K562 (cell line): ENCODE measurements around the gene PLEKHN1. TPM values are rescaled to one million over a fixed set of nuclear protein-coding genes. Genes with fewer than 3 reads are reported as not detected.

Source experiments
- GTF2F1 ChIP-seq: IDR thresholded peaks from 2 replicates; pipeline ENCODE4 v1.6.1; 2011; ENCODE audit warnings: low read depth, low read length, improper control_type of control experiment
- HDAC3 ChIP-seq: fragments of 450-650 bp; IDR thresholded peaks from 2 replicates; pipeline ENCODE4 v1.6.1; 2018; ENCODE audit warnings: borderline replicate concordance, mild to moderate bottlenecking, moderate library complexity; ENCODE audit not compliant: partially characterized antibody
- HOXB6 ChIP-seq: fragments of 250-450 bp; sonication (Bioruptor Pico); IDR thresholded peaks from 2 replicates; pipeline ENCODE4 v1.5.1; 2022; ENCODE audit warnings: mild to moderate bottlenecking, borderline replicate concordance
- JUN ChIP-seq, 2 experiments: sonication (generic) in 1 of 2; formaldehyde crosslinking in 1 of 2; IDR thresholded peaks; 2 replicates each; pipeline versions ENCODE4 v1.6.1 to v1.8.0; 2012 to 2022; ENCODE audit warnings: borderline replicate concordance in 2 of 2, mild to moderate bottlenecking in 2 of 2, improper control_type of control experiment in 1 of 2, low read depth in 1 of 2, low read length in 1 of 2, missing genetic modification reagents in 1 of 2
- MYBL2 ChIP-seq, 2 experiments: fragments of 450-650 bp in 1 of 2; sonication (generic) in 1 of 2; formaldehyde crosslinking in 1 of 2; IDR thresholded peaks; 2 replicates each; pipeline versions ENCODE4 v1.6.1 to v1.8.1; 2017 to 2022; ENCODE audit warnings: borderline replicate concordance in 1 of 2, inconsistent platforms in 1 of 2, low read depth in 1 of 2, mild to moderate bottlenecking in 1 of 2, missing genetic modification reagents in 1 of 2, moderate library complexity in 1 of 2
- NR2C2 ChIP-seq, 2 experiments: fragments of 200-800 bp in 1 of 2; sonication (Bioruptor generic) in 1 of 2; sonication (generic) in 1 of 2; formaldehyde crosslinking in 1 of 2; IDR thresholded peaks; 2 replicates each; pipeline versions ENCODE4 v1.6.1 to v1.8.0; 2016 to 2022; ENCODE audit warnings: mild to moderate bottlenecking in 1 of 2, missing compliant biosample characterization in 1 of 2, missing genetic modification characterization in 1 of 2, missing genetic modification reagents in 1 of 2
- PML ChIP-seq: IDR thresholded peaks from 2 replicates; pipeline ENCODE4 v1.6.1; 2012; ENCODE audit warnings: low read length, inconsistent platforms
- SIRT6 ChIP-seq: IDR thresholded peaks from one replicate; pipeline ENCODE4 v1.6.1; 2012; ENCODE audit warnings: low read depth, mild to moderate bottlenecking, control low read depth, inconsistent platforms, low read length, moderate library complexity
- SRSF9 ChIP-seq: fragments of 200-400 bp; formaldehyde crosslinking; IDR thresholded peaks from 2 replicates; pipeline ENCODE4 v1.6.1; 2017; ENCODE audit warnings: low read depth, low read length, borderline replicate concordance
- TEAD1 ChIP-seq, 2 experiments: fragments of 450-650 bp in 1 of 2; sonication (generic) in 1 of 2; formaldehyde crosslinking; IDR thresholded peaks; 2 replicates each; pipeline versions ENCODE4 v1.4.0 to v1.8.0; 2020 to 2022; ENCODE audit warnings: mild to moderate bottlenecking in 2 of 2, missing genetic modification reagents in 1 of 2
- ZFP36 ChIP-seq: fragments of 150-350 bp; IDR thresholded peaks from 2 replicates; pipeline ENCODE4 v1.6.1; 2018; ENCODE audit warnings: low read length, low read depth; ENCODE audit not compliant: partially characterized antibody
- polyA plus RNA-seq, 8 experiments: library from polyadenylated mRNA; depleted of rRNA in 4 of 8; stranded (reverse) in 5 of 8; unstranded in 3 of 8; fragments of >200 nt; fragmentation: Nextera tagmentation in 2 of 8; fragmentation: Illumina TruSeq in 1 of 8; extraction: Ambion mirVana in 2 of 8; extraction: Trizol in 1 of 8; gene quantifications; 2 replicates each; pipeline versions ENCODE4 v1.2.1 to v1.2.3, GENCODE V29; 2011 to 2014; ENCODE audit warnings: inconsistent platforms in 1 of 8, missing spikeins in 1 of 8
- total RNA-seq, 7 experiments: library from RNA; depleted of rRNA in 6 of 7; stranded (reverse); fragments of >200 nt in 6 of 7; fragmentation: Illumina TruSeq in 2 of 7; extraction: Trizol in 2 of 7; gene quantifications; 2 replicates each; pipeline versions ENCODE4 v1.2.1 to v1.2.3, GENCODE V29; 2011 to 2021; ENCODE audit warnings: low replicate concordance in 1 of 7
- TF ChIP-seq, protein P1 (sequence below): sonication (generic); formaldehyde crosslinking; IDR thresholded peaks from 2 replicates; pipeline ENCODE4 v1.8.0; 2022; ENCODE audit warnings: missing genetic modification reagents, mild to moderate bottlenecking, moderate library complexity, borderline replicate concordance
- TF ChIP-seq, protein P2 (sequence below), 3 experiments: fragments of 200-800 bp in 1 of 3; sonication (Bioruptor generic) in 1 of 3; sonication (generic) in 1 of 3; formaldehyde crosslinking in 1 of 3; IDR thresholded peaks; 2 replicates each; pipeline versions ENCODE4 v1.6.1 to v1.8.0; 2016 to 2022; ENCODE audit warnings: mild to moderate bottlenecking in 2 of 3, missing compliant biosample characterization in 2 of 3, missing genetic modification characterization in 2 of 3, missing genetic modification reagents in 1 of 3
- TF ChIP-seq, protein P3 (sequence below): fragments of 250-450 bp; sonication (Bioruptor Pico); IDR thresholded peaks from 2 replicates; pipeline ENCODE4 v1.4.0; 2020; ENCODE audit warnings: mild to moderate bottlenecking, moderate library complexity
- TF ChIP-seq, protein P4 (sequence below): fragments of 250-450 bp; sonication (Bioruptor Pico); IDR thresholded peaks from 2 replicates; pipeline ENCODE4 v1.5.0; 2020; ENCODE audit warnings: mild to moderate bottlenecking, borderline replicate concordance

The PLEKHN1 gene
- total and polyA plus RNA-seq, 9 of the 15 experiments (the other 6 are each of a cell fraction or from before 2014, with no cell fraction given) = 0.07 to 1.5 (median 0.13) TPM; not detected in 2

DNA sequence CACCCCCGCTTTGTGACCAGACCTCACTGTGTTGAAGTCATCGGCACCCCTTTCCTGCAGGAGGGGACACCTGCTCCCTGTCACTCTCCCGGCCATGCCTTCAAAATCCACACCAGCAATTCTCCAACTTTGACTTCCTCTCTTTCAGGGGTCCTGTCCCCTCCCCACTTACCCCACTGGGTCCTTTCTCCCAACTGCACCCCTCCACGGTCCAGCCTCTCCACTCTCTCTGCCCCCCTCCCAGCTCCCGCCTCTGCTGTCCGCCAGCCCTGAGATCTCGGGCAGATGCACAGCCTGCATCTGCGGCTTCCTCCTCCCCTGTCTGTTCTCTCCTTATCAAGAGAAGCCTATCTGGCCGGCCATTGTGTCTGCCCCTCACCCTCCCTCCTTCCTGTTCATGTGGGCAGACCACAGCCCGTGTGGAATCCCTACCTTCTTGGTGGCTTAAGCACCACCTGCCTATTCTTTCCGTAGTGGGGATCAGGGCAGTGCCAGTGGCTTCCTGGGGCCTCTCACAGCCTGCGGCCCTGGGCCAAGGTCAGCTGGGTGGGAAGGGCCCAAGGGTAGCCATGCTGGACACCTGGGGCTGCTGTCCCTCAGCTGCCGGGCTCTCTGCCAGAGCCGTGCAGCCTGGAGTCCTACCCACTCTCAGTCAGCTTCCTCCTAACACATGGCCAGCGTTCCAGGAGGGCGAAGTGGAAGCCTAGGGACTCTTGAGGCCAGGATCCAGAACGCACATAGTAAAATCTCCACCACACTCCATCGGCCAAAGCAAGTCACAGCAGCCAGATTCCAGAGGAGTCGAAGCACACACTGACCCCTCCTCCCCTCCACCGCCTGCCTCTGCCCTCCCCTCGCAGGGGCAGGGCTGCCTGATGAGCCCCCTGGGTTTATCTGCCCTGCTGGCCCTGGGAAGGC is 38.8 kb downstream of the PLEKHN1 start (continued):
- TF ChIP-seq JUN (IDR thresholded peaks at IDR 0.05; ENCODE audit: borderline replicate concordance, low read depth, low read length) (no peak), JUN (CRISPR knock-in tag; IDR thresholded peaks at IDR 0.05; ENCODE audit: borderline replicate concordance) (no peak), NR2C2 (CRISPR knock-in tag; IDR thresholded peaks at IDR 0.05) (no peak), NR2C2 (tag; IDR thresholded peaks at IDR 0.05) (peak; percentile 50; the same call in 1 of the 2 replicates), PML (no peak), GTF2F1 (no peak), ZFP36 (peak; percentile 41), TEAD1 (CRISPR knock-in tag; IDR thresholded peaks at IDR 0.05) (peak in 1 of 2 experiments; percentile 50; a peak in 1 of 4 replicates), HDAC3 (no peak), HOXB6 (CRISPR knock-in tag) (no peak), SIRT6 (no peak), SRSF9 (no peak), MYBL2 (IDR thresholded peaks at IDR 0.05; ENCODE audit: low read depth) (no peak), MYBL2 (CRISPR knock-in tag; IDR thresholded peaks at IDR 0.05; ENCODE audit: borderline replicate concordance) (no peak)
- TF ChIP-seq, protein P1, sequence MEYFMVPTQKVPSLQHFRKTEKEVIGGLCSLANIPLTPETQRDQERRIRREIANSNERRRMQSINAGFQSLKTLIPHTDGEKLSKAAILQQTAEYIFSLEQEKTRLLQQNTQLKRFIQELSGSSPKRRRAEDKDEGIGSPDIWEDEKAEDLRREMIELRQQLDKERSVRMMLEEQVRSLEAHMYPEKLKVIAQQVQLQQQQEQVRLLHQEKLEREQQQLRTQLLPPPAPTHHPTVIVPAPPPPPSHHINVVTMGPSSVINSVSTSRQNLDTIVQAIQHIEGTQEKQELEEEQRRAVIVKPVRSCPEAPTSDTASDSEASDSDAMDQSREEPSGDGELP (CRISPR knock-in tag) = peak; percentile 94
- TF ChIP-seq, protein P2, sequence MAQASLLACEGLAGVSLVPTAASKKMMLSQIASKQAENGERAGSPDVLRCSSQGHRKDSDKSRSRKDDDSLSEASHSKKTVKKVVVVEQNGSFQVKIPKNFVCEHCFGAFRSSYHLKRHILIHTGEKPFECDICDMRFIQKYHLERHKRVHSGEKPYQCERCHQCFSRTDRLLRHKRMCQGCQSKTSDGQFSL (CRISPR knock-in tag; IDR thresholded peaks at IDR 0.05) = peak; percentile 63; the same call in 1 of the 2 replicates
- TF ChIP-seq, protein P2 (tag; IDR thresholded peaks at IDR 0.05) = 0 out of 4 replicates have a peak, but pooled peaks of 1 of the 2 experiments have one; percentile 46
- TF ChIP-seq, protein P3, sequence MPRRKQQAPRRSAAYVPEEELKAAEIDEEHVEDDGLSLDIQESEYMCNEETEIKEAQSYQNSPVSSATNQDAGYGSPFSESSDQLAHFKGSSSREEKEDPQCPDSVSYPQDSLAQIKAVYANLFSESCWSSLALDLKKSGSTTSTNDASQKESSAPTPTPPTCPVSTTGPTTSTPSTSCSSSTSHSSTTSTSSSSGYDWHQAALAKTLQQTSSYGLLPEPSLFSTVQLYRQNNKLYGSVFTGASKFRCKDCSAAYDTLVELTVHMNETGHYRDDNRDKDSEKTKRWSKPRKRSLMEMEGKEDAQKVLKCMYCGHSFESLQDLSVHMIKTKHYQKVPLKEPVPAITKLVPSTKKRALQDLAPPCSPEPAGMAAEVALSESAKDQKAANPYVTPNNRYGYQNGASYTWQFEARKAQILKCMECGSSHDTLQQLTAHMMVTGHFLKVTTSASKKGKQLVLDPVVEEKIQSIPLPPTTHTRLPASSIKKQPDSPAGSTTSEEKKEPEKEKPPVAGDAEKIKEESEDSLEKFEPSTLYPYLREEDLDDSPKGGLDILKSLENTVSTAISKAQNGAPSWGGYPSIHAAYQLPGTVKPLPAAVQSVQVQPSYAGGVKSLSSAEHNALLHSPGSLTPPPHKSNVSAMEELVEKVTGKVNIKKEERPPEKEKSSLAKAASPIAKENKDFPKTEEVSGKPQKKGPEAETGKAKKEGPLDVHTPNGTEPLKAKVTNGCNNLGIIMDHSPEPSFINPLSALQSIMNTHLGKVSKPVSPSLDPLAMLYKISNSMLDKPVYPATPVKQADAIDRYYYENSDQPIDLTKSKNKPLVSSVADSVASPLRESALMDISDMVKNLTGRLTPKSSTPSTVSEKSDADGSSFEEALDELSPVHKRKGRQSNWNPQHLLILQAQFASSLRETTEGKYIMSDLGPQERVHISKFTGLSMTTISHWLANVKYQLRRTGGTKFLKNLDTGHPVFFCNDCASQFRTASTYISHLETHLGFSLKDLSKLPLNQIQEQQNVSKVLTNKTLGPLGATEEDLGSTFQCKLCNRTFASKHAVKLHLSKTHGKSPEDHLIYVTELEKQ (CRISPR knock-in tag) = no peak
- TF ChIP-seq, protein P4, sequence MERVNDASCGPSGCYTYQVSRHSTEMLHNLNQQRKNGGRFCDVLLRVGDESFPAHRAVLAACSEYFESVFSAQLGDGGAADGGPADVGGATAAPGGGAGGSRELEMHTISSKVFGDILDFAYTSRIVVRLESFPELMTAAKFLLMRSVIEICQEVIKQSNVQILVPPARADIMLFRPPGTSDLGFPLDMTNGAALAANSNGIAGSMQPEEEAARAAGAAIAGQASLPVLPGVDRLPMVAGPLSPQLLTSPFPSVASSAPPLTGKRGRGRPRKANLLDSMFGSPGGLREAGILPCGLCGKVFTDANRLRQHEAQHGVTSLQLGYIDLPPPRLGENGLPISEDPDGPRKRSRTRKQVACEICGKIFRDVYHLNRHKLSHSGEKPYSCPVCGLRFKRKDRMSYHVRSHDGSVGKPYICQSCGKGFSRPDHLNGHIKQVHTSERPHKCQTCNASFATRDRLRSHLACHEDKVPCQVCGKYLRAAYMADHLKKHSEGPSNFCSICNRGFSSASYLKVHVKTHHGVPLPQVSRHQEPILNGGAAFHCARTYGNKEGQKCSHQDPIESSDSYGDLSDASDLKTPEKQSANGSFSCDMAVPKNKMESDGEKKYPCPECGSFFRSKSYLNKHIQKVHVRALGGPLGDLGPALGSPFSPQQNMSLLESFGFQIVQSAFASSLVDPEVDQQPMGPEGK = no peak
